IMR-90 (cell line): ENCODE data around the gene ZNF579. TPM values are rescaled to one million over a fixed set of nuclear protein-coding genes. Genes with fewer than 3 reads are reported as not detected.

Experiments
- ATAC-seq: fragments of 200-7000 bp; cut with Tn5 transposase; 2 replicates; pipeline ENCODE4 v1.9.1; 2020; ENCODE audit warnings: low read depth, mild to moderate bottlenecking, moderate library complexity
- BruUV-seq: library from RNA; stranded (reverse); fragments of 400-500 nt; replicated peaks from 2 replicates; lab custom pipeline; 2021; lab: Mats Ljungman, UMichigan
- CTCF ChIA-PET: fragments of 300-600 bp; formaldehyde crosslinking; extraction: SDS; loops from one replicate; lab custom pipeline; 2021; ENCODE audit warnings: antibody characterized with exemption; lab: Yijun Ruan, JAX
- POLR2A ChIA-PET: fragments of 300-600 bp; sonication (Branson Sonifier 250); formaldehyde crosslinking; loops from one replicate; lab custom pipeline; 2022; ENCODE audit warnings: antibody characterized with exemption; ENCODE audit not compliant: unreplicated experiment; lab: Charles Lee
- DNase-seq: peaks from one replicate; pipeline ENCODE4 v3.0.0; 2013
- H2AFZ ChIP-seq: replicated peaks from 2 replicates; pipeline ENCODE3; 2013; ENCODE audit warnings: low read length, mild to moderate bottlenecking; ENCODE audit not compliant: poor library complexity
- H2AK5ac ChIP-seq: 2 replicates; pipeline ENCODE4 v1.6.1; 2013; ENCODE audit warnings: low read depth, low read length, inconsistent platforms
- H2AK9ac ChIP-seq: replicated peaks from 2 replicates; pipeline ENCODE3; 2013; ENCODE audit warnings: mild to moderate bottlenecking, low read depth, low read length, moderate library complexity; ENCODE audit not compliant: poor library complexity
- H2BK120ac ChIP-seq: 2 replicates; pipeline ENCODE4 v1.6.1; 2013; ENCODE audit warnings: low read depth, low read length, inconsistent platforms
- H2BK15ac ChIP-seq: 3 replicates; pipeline ENCODE4 v1.6.1; 2013; ENCODE audit warnings: low read depth, low read length, inconsistent platforms
- H2BK20ac ChIP-seq: 2 replicates; pipeline ENCODE4 v1.6.1; 2013; ENCODE audit warnings: low read depth, mild to moderate bottlenecking, inconsistent platforms, low read length, moderate library complexity
- H2BK5ac ChIP-seq: 2 replicates; pipeline ENCODE4 v1.6.1; 2013; ENCODE audit warnings: mild to moderate bottlenecking, low read depth, low read length, inconsistent platforms; ENCODE audit not compliant: poor library complexity, severe bottlenecking
- H3K14ac ChIP-seq: replicated peaks from 2 replicates; pipeline ENCODE4 v1.6.1; 2013; ENCODE audit warnings: low read depth, low read length, inconsistent platforms
- H3K18ac ChIP-seq: 2 replicates; pipeline ENCODE4 v1.6.1; 2013; ENCODE audit warnings: low read depth, low read length, control low read depth
- H3K23ac ChIP-seq: 2 replicates; pipeline ENCODE4 v1.6.1; 2013; ENCODE audit warnings: low read depth, low read length, inconsistent platforms
- H3K27ac ChIP-seq: 2 replicates; pipeline ENCODE4 v1.5.1; 2013; ENCODE audit warnings: mild to moderate bottlenecking, control low read depth, low read length; ENCODE audit not compliant: insufficient read depth
- H3K27me3 ChIP-seq: 2 replicates; pipeline ENCODE4 v1.6.1; 2013; ENCODE audit warnings: low read length; ENCODE audit not compliant: control insufficient read depth, insufficient read depth
- H3K36me3 ChIP-seq: 2 replicates; pipeline ENCODE4 v1.6.1; 2013; ENCODE audit warnings: low read length, mixed read lengths; ENCODE audit not compliant: control insufficient read depth, insufficient read depth
- H3K4ac ChIP-seq: 2 replicates; pipeline ENCODE4 v1.6.1; 2013; ENCODE audit warnings: low read depth, low read length, inconsistent platforms
- H3K4me1 ChIP-seq: 2 replicates; pipeline ENCODE4 v1.6.1; 2013; ENCODE audit warnings: low read length, mixed read lengths; ENCODE audit not compliant: control insufficient read depth, insufficient read depth
- H3K4me2 ChIP-seq: 2 replicates; pipeline ENCODE4 v1.6.1; 2013; ENCODE audit warnings: low read depth, mild to moderate bottlenecking, control low read depth, low read length, moderate library complexity
- H3K4me3 ChIP-seq: 2 replicates; pipeline ENCODE4 v1.5.1; 2013; ENCODE audit warnings: low read depth, mild to moderate bottlenecking, control low read depth, low read length, moderate library complexity; ENCODE audit not compliant: insufficient read depth
- H3K56ac ChIP-seq: 2 replicates; pipeline ENCODE4 v1.6.1; 2013; ENCODE audit warnings: low read length, inconsistent platforms; ENCODE audit not compliant: insufficient read depth; ENCODE audit errors: extremely low read depth
- H3K79me1 ChIP-seq, 2 experiments: 2 replicates each; pipeline ENCODE4 v1.6.1; 2013; ENCODE audit warnings: low read length in 2 of 2, inconsistent platforms in 1 of 2, low read depth in 1 of 2
- H3K9ac ChIP-seq: 2 replicates; pipeline ENCODE4 v1.6.1; 2013; ENCODE audit warnings: low read depth, low read length, control low read depth
- H3K9me1 ChIP-seq: 2 replicates; pipeline ENCODE4 v1.6.1; 2013; ENCODE audit warnings: low read length, inconsistent platforms; ENCODE audit not compliant: insufficient read depth
- H3K9me3 ChIP-seq: 2 replicates; pipeline ENCODE4 v1.6.1; 2013; ENCODE audit warnings: low read length; ENCODE audit not compliant: control insufficient read depth, insufficient read depth
- H4K20me1 ChIP-seq: 2 replicates; pipeline ENCODE4 v1.6.1; 2013; ENCODE audit warnings: low read length, inconsistent platforms; ENCODE audit not compliant: insufficient read depth
- H4K5ac ChIP-seq: 2 replicates; pipeline ENCODE4 v1.6.1; 2013; ENCODE audit warnings: mild to moderate bottlenecking, low read depth, low read length, control low read depth
- H4K8ac ChIP-seq, 2 experiments: 2 replicates each; pipeline ENCODE4 v1.6.1; 2013; ENCODE audit warnings: low read depth in 2 of 2, low read length in 2 of 2, control low read depth in 1 of 2, inconsistent platforms in 1 of 2
- H4K91ac ChIP-seq: 2 replicates; pipeline ENCODE4 v1.6.1; 2013; ENCODE audit warnings: low read depth, low read length, inconsistent platforms; ENCODE audit not compliant: insufficient read depth
- BHLHE40 ChIP-seq: fragments of 150-350 bp; IDR thresholded peaks from 2 replicates; pipeline ENCODE4 v1.6.1; 2016; ENCODE audit warnings: mild to moderate bottlenecking, low read depth, low read length
- MAFK ChIP-seq: IDR thresholded peaks from 2 replicates; pipeline ENCODE4 v1.6.1; 2012; ENCODE audit warnings: low read depth, low read length, improper control_type of control experiment
- POLR2A ChIP-seq: IDR thresholded peaks from 2 replicates; pipeline ENCODE4 v1.6.1; 2012; ENCODE audit warnings: mild to moderate bottlenecking, low read depth, low read length
- RCOR1 ChIP-seq: IDR thresholded peaks from 2 replicates; pipeline ENCODE4 v1.6.1; 2012; ENCODE audit warnings: mild to moderate bottlenecking, low read length, improper control_type of control experiment; ENCODE audit not compliant: insufficient replicate concordance
- WGBS, 2 experiments: methylation state at CpG; one replicate each; pipeline versions ENCODE4 v1.1.5 to v1.1.7; 2013; ENCODE audit warnings: missing lambda C conversion rate in 2 of 2; ENCODE audit not compliant: insufficient read length in 1 of 2; ENCODE audit errors: extremely low coverage in 2 of 2; 5-methylcytosine and 5-hydroxymethylcytosine counted together
- dilution Hi-C: fragments of 300-500 bp; cut with HindIII; formaldehyde crosslinking; loops from one replicate; pipeline ENCODE4 v1.14.3; 2018; ENCODE audit warnings: low sequenced_read_pairs; ENCODE audit not compliant: unreplicated experiment
- in situ Hi-C: fragments of 300-500 bp; cut with MboI; formaldehyde crosslinking; loops from 3 replicates; pipeline ENCODE4 v1.14.3; 2019; ENCODE audit warnings: low sequenced_read_pairs, inconsistent platforms, mixed read lengths
- intact Hi-C: fragments of 100-400 bp; cut with micrococcal nuclease; formaldehyde crosslinking; loops from 2 replicates; pipeline ENCODE4 v1.10.0; 2022
- polyA plus RNA-seq, 3 experiments: library from polyadenylated mRNA; depleted of rRNA; stranded (reverse); fragments of >200 nt; gene quantifications; 2 replicates each; pipeline ENCODE4 v1.2.3, GENCODE V29; 2012; ENCODE audit warnings: low replicate concordance in 1 of 3
- total RNA-seq: library from RNA; depleted of rRNA; stranded (reverse); fragments of >200 nt; gene quantifications from 2 replicates; pipeline ENCODE4 v1.2.3, GENCODE V29; 2012
- TF ChIP-seq, protein P1 (sequence below): conservative IDR thresholded peaks from 2 replicates; pipeline ENCODE4 v1.5.1; 2012; ENCODE audit warnings: mild to moderate bottlenecking, low read depth, low read length, improper control_type of control experiment
- TF ChIP-seq, protein P2 (sequence below): fragments of 150-350 bp; IDR thresholded peaks from 2 replicates; pipeline ENCODE4 v1.6.1; 2016; ENCODE audit warnings: low read depth, mild to moderate bottlenecking, low read length, moderate library complexity, borderline replicate concordance

The ZNF579 gene
- total and polyA plus RNA-seq, 2 of the 4 experiments (the other 2 are of a cell fraction) = 0.54 to 9.0 TPM

DNA sequence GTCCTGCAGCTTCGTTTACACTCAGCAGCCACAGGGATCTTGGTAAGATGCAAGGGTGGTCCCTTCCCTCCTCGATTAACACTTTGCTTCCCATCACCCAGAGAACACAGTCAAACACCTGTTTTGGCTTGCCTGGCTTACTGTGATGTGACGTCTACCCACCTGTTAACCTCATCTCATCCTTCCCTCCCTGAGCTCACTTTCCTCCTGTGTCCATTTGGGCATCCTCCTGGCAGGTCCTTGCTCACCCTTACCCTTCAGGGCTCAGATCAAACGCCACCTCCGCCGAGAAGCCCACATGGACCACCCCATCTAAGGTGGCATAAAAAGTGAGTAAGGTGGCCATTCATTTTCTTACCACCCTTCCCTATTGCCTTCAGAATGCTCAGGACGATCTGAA is 9.5 kb upstream of the ZNF579 start:
- in situ Hi-C loops = no loop called here
- H3K14ac ChIP-seq = no peak overlapping the region
- H3K9me1 ChIP-seq = peaks cover 3% of the 10 kb centered on the region
- H4K91ac ChIP-seq = no peak overlapping the region
- no TSS peak for BruUV-seq
- no peak overlapping the region for H3K56ac ChIP-seq
- H2AFZ ChIP-seq = no peak overlapping the region
- H2BK5ac ChIP-seq = no peak overlapping the region
- ATAC-seq (no peak), DNase-seq (no peak)
- no peak overlapping the region for H2BK15ac ChIP-seq
- TF ChIP-seq POLR2A (no peak), MAFK (no peak), RCOR1 (no peak), BHLHE40 (no peak)
- TF ChIP-seq, protein P1, sequence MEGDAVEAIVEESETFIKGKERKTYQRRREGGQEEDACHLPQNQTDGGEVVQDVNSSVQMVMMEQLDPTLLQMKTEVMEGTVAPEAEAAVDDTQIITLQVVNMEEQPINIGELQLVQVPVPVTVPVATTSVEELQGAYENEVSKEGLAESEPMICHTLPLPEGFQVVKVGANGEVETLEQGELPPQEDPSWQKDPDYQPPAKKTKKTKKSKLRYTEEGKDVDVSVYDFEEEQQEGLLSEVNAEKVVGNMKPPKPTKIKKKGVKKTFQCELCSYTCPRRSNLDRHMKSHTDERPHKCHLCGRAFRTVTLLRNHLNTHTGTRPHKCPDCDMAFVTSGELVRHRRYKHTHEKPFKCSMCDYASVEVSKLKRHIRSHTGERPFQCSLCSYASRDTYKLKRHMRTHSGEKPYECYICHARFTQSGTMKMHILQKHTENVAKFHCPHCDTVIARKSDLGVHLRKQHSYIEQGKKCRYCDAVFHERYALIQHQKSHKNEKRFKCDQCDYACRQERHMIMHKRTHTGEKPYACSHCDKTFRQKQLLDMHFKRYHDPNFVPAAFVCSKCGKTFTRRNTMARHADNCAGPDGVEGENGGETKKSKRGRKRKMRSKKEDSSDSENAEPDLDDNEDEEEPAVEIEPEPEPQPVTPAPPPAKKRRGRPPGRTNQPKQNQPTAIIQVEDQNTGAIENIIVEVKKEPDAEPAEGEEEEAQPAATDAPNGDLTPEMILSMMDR = no peak
- TF ChIP-seq, protein P2, sequence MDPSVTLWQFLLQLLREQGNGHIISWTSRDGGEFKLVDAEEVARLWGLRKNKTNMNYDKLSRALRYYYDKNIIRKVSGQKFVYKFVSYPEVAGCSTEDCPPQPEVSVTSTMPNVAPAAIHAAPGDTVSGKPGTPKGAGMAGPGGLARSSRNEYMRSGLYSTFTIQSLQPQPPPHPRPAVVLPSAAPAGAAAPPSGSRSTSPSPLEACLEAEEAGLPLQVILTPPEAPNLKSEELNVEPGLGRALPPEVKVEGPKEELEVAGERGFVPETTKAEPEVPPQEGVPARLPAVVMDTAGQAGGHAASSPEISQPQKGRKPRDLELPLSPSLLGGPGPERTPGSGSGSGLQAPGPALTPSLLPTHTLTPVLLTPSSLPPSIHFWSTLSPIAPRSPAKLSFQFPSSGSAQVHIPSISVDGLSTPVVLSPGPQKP = no peak
- H3K9ac ChIP-seq = no peak overlapping the region
- no peak overlapping the region for H2BK20ac ChIP-seq
- H3K23ac ChIP-seq = no peak overlapping the region
- H3K18ac ChIP-seq = no peak overlapping the region
- H3K27ac ChIP-seq = no peak overlapping the region
- no peak overlapping the region for H4K5ac ChIP-seq
- no peak overlapping the region for H3K4me3 ChIP-seq
- no peak overlapping the region for H3K4ac ChIP-seq
- ChIA-PET POLR2A (no interaction called here), CTCF (no interaction called here)
- H3K4me1 ChIP-seq = peaks cover 10% of the 10 kb centered on the region
- no peaks in the 10 kb centered on the region for H4K20me1 ChIP-seq
- dilution Hi-C loops = no loop called here
- no peak overlapping the region for H3K4me2 ChIP-seq
- H3K79me1 ChIP-seq = no peaks in the 10 kb centered on the region; a peak in 1 of 4 replicates
- H2AK5ac ChIP-seq = no peak overlapping the region
- H4K8ac ChIP-seq = no peak overlapping the region
- H3K27me3 ChIP-seq = no peaks in the 10 kb centered on the region
- WGBS, 2 experiments = 55% methylated on average over 2 of the region's 7 CpGs; no CpG with 5 or more reads in 1 of the 2 experiments
- intact Hi-C loops = no loop called here
- H3K9me3 ChIP-seq = no peaks in the 10 kb centered on the region
- H3K36me3 ChIP-seq = peaks cover 25% of the 10 kb centered on the region
- H2AK9ac ChIP-seq = no peak overlapping the region
- no peak overlapping the region for H2BK120ac ChIP-seq
